Fibroblast of lung (primary cell): ENCODE measurements around the gene FLNA. TPM values are rescaled to one million over a fixed set of nuclear protein-coding genes. Genes with fewer than 3 reads are reported as not detected.

Experiments
- DNase-seq, 2 donors: peaks; one replicate each; pipeline versions ENCODE4 v3.0.0 to v3.0.0-alpha.2; 2010; ENCODE audit warnings: low read depth in 2 of 2
- H2AFZ ChIP-seq: 2 replicates; pipeline ENCODE4 v1.5.1; 2012; ENCODE audit warnings: low read length, control low read depth, inconsistent platforms
- H3K27ac ChIP-seq: 2 replicates; pipeline ENCODE4 v1.5.1; 2011; ENCODE audit warnings: low read length, control low read depth; ENCODE audit not compliant: insufficient read depth
- H3K27me3 ChIP-seq: 2 replicates; pipeline ENCODE4 v1.5.1; 2011; ENCODE audit warnings: mild to moderate bottlenecking, low read length; ENCODE audit not compliant: control insufficient read depth, insufficient read depth
- H3K36me3 ChIP-seq: 2 replicates; pipeline ENCODE4 v1.5.1; 2011; ENCODE audit warnings: low read length; ENCODE audit not compliant: control insufficient read depth, insufficient read depth
- H3K4me1 ChIP-seq: 2 replicates; pipeline ENCODE4 v1.5.1; 2011; ENCODE audit warnings: low read length; ENCODE audit not compliant: control insufficient read depth, insufficient read depth; ENCODE audit errors: extremely low read depth
- H3K4me2 ChIP-seq: 2 replicates; pipeline ENCODE4 v1.5.1; 2011; ENCODE audit warnings: low read length, control low read depth; ENCODE audit not compliant: insufficient read depth; ENCODE audit errors: extremely low read depth
- H3K4me3 ChIP-seq, 4 experiments: fragments of 200-600 bp in 1 of 4; sonication (generic) in 1 of 4; replicated peaks in 1 of 4; 2 replicates each; pipeline ENCODE4 v1.5.1; 2011 to 2016; ENCODE audit warnings: low read length in 4 of 4, low read depth in 3 of 4, mild to moderate bottlenecking in 3 of 4, control low read depth in 2 of 4, inconsistent platforms in 1 of 4, mixed read lengths in 1 of 4; ENCODE audit not compliant: insufficient read depth in 1 of 4; ENCODE audit errors: control extremely low read depth in 1 of 4
- H3K79me2 ChIP-seq: 2 replicates; pipeline ENCODE4 v1.5.1; 2012; ENCODE audit warnings: mild to moderate bottlenecking, low read length, inconsistent platforms; ENCODE audit not compliant: control insufficient read depth, insufficient read depth
- H3K9ac ChIP-seq: 2 replicates; pipeline ENCODE4 v1.5.1; 2011; ENCODE audit warnings: mild to moderate bottlenecking, low read length, control low read depth; ENCODE audit not compliant: insufficient read depth
- H3K9me3 ChIP-seq: 2 replicates; pipeline ENCODE4 v1.5.1; 2012; ENCODE audit warnings: low read depth, low read length; ENCODE audit not compliant: control insufficient read depth, insufficient read depth
- H4K20me1 ChIP-seq: 2 replicates; pipeline ENCODE4 v1.5.1; 2011; ENCODE audit warnings: low read length; ENCODE audit not compliant: control insufficient read depth, insufficient read depth; ENCODE audit errors: extremely low read depth
- CTCF ChIP-seq, 2 donors: IDR thresholded peaks in 1 of 2; conservative IDR thresholded peaks in 1 of 2; 1 replicate in 1 of 2; 2 replicates in 1 of 2; pipeline ENCODE4 v1.5.1; 2011 to 2012; ENCODE audit warnings: low read length in 2 of 2, control low read depth in 1 of 2, inconsistent platforms in 1 of 2, low read depth in 1 of 2, mild to moderate bottlenecking in 1 of 2
- EZH2 ChIP-seq: IDR thresholded peaks from 2 replicates; pipeline ENCODE4 v1.5.1; 2012; ENCODE audit warnings: low read length, control low read depth, mild to moderate bottlenecking; ENCODE audit errors: missing control alignments
- polyA plus RNA-seq, 2 donors: library from polyadenylated mRNA; depleted of rRNA in 1 of 2; stranded (reverse) in 1 of 2; unstranded in 1 of 2; fragments of >200 nt; gene quantifications; 2 replicates each; pipeline ENCODE4 v1.2.1, GENCODE V29; 2011 to 2012; ENCODE audit warnings: missing spikeins in 1 of 2
- total RNA-seq: library from RNA; depleted of rRNA; stranded (reverse); fragments of >200 nt; gene quantifications from 2 replicates; pipeline ENCODE4 v1.2.1, GENCODE V29; 2014

The FLNA gene
- total and polyA plus RNA-seq, 2 donors (not counting 1 experiment from before 2014, with no cell fraction given), result 799 to 2,728 TPM

GRCh38 chrX:154327038-154327820, 47.2 kb downstream of the FLNA start:
- no peaks in the 10 kb centered on the region for H3K4me1 ChIP-seq
- H4K20me1 ChIP-seq, result no peaks in the 10 kb centered on the region
- no peak overlapping the region for H3K4me3 ChIP-seq
- H3K27ac ChIP-seq, result no peak overlapping the region
- DNase-seq, result peak in 1 of 2 donors; percentile 51
- no peak overlapping the region for H3K4me2 ChIP-seq
- TF ChIP-seq EZH2 (no peak), CTCF (conservative IDR thresholded peaks at IDR 0.05 in 1 of 2, IDR thresholded peaks at IDR 0.05 in 1 of 2; ENCODE audit: low read depth in 1 of 2, low read length in 2 of 2) (no peak)
- no peak overlapping the region for H3K9ac ChIP-seq
- no peaks in the 10 kb centered on the region for H3K9me3 ChIP-seq
- peaks cover 7% of the 10 kb centered on the region for H3K27me3 ChIP-seq
- no peaks in the 10 kb centered on the region for H3K36me3 ChIP-seq
- no peak overlapping the region for H2AFZ ChIP-seq
- no peaks in the 10 kb centered on the region for H3K79me2 ChIP-seq

DNA sequence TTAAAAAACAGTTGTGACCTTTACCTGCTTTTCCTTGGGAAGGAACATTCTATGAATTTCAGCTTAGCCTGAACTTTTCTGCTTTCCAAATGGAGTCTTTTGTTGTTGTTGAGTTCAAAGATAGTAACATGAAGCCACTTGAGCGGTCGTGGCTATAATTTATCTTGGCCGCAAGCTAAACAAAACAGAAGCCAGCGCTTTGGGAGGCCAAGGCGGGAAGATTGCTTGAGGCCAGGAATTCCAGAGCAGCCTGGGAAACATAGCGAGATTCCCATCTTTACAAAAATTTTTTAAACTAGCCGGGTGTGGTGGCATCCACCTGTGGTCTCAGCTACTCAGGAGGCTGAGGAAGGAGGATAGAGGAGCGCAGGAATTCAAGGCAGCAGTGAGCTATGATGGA, 48.9 kb downstream of the FLNA start:
- peak; percentile 44 to 48 for DNase-seq
- no peak for TF ChIP-seq EZH2
- TF ChIP-seq CTCF (conservative IDR thresholded peaks at IDR 0.05 in 1 of 2, IDR thresholded peaks at IDR 0.05 in 1 of 2; ENCODE audit: low read depth in 1 of 2, low read length in 2 of 2), result no peak
- H3K9me3 ChIP-seq, result no peaks in the 10 kb centered on the region
- no peaks in the 10 kb centered on the region for H3K4me1 ChIP-seq
- no peaks in the 10 kb centered on the region for H3K79me2 ChIP-seq
- no peak overlapping the region for H3K9ac ChIP-seq
- peaks cover 5% of the 10 kb centered on the region for H3K27me3 ChIP-seq
- H3K4me2 ChIP-seq, result no peak overlapping the region
- no peaks in the 10 kb centered on the region for H3K36me3 ChIP-seq
- H3K27ac ChIP-seq, result no peak overlapping the region
- no peaks in the 10 kb centered on the region for H4K20me1 ChIP-seq
- no peak overlapping the region for H2AFZ ChIP-seq
- H3K4me3 ChIP-seq, result no peak overlapping the region

DNA sequence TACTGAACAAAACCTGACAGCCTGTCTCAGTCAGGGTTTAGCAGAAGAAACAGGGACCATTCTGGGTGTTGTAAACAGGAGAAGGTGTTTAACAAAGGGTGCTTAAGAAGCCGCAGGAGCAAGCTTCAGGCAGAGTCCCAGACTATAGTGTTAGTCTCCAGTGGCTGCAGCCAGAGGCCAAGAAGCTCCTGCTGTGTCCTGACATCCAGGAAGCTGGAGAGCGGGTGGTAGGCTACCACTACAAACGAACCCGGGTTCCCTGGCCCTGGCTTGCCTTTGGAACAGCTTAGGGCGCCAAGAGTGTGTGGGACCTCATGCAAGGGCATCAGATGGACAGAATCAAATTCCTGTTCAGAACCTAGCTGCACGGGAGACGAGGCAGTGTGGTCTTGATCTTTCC, 50.9 kb downstream of the FLNA start:
- Histone ChIP-seq H3K4me1 (no peaks in the 10 kb centered on the region), H3K4me3 (no peak overlapping the region), H3K9ac (no peak overlapping the region), H3K27me3 (peaks cover 5% of the 10 kb centered on the region), H4K20me1 (no peaks in the 10 kb centered on the region), H3K79me2 (no peaks in the 10 kb centered on the region), H3K9me3 (no peaks in the 10 kb centered on the region), H2AFZ (no peak overlapping the region), H3K36me3 (no peaks in the 10 kb centered on the region), H3K27ac (no peak overlapping the region), H3K4me2 (no peak overlapping the region)
- no peak for DNase-seq
- TF ChIP-seq CTCF (conservative IDR thresholded peaks at IDR 0.05 in 1 of 2, IDR thresholded peaks at IDR 0.05 in 1 of 2; ENCODE audit: low read depth in 1 of 2, low read length in 2 of 2) (no peak), EZH2 (no peak)
